ENCODE results near the gene SPATA3.

The SPATA3 gene

DNA sequence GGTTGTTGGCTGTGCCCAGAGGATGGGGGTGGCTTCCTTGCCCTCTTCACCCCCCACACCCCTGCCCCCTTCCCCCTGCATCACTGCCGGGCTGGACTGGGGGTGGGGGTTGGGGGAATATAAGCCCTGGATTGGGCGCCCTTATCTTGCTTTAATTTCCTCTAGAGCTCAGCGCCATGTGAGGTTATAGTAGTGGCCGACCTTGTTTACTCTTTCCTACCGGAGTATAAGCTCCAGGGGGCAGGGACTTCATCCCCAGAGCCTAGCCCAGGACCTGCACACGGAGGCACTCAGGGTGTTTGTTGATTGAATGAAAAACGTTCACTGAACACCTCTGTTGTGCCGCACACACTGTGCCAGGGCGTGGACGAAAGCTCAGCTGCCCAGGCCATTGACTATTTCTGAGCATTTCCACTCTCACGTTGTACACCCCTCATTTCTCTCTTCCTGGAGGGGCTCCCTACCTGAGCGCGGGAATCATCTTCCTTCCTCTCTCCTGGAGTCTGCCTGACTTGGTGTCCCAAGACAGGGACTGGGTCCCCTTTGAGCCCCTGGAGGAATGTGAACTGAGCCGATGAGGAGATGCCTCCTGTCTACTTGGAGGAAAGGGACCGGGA is 9.3 kb upstream of the SPATA3 start:
- Histone ChIP-seq H3K27me3 (ENCODE audit: control insufficient read depth in 3 of 3, insufficient read depth in 3 of 3, low read depth in 1 of 3, low read length in 3 of 3) (peaks cover 2 to 6% (median 2%) of the 10 kb centered on the region in 3 experiments), H3K9me3 (replicated peaks in 1 of 2; ENCODE audit: control insufficient read depth in 2 of 2, insufficient read depth in 1 of 2, low read depth in 1 of 2, low read length in 2 of 2) (no peaks in the 10 kb centered on the region), H3K4me3 (ENCODE audit: low read length in 2 of 2) (no peak overlapping the region), H4K91ac (ENCODE audit: low read depth, low read length, poor library complexity) (no peak overlapping the region), H2BK12ac (ENCODE audit: low read length) (peak overlapping the region; percentile 63), H3K4me2 (ENCODE audit: insufficient read depth, low read length, poor library complexity, severe bottlenecking) (peak overlapping the region; percentile 61), H3K79me1 (ENCODE audit: low read depth, low read length) (no peaks in the 10 kb centered on the region), H4K8ac (ENCODE audit: low read depth, low read length) (no peak overlapping the region), H3K36me3 (replicated peaks in 1 of 2; ENCODE audit: control insufficient read depth in 2 of 2, insufficient read depth in 2 of 2, low read length in 2 of 2) (no peaks in the 10 kb centered on the region), H3K27ac (replicated peaks; ENCODE audit: low read length) (no peak overlapping the region), H3K4me1 (ENCODE audit: control insufficient read depth in 2 of 2, insufficient read depth in 1 of 2, low read depth in 1 of 2, low read length in 2 of 2) (peaks cover 5% of the 10 kb centered on the region in 2 donors), H3K23ac (ENCODE audit: low read depth, low read length, poor library complexity) (no peak overlapping the region), H2AK5ac (ENCODE audit: low read depth, low read length) (peak overlapping the region; percentile 60), H2AFZ (ENCODE audit: low read length) (peak overlapping the region; percentile 88), H3K4ac (ENCODE audit: low read length) (no peak overlapping the region), H2BK15ac (ENCODE audit: low read length) (no peak overlapping the region), H3K9ac (ENCODE audit: low read depth, low read length, poor library complexity) (no peak overlapping the region), H2BK5ac (ENCODE audit: low read length) (no peak overlapping the region), H2BK120ac (ENCODE audit: low read depth, low read length) (peak overlapping the region; percentile 22), H3K14ac (ENCODE audit: low read length) (no peak overlapping the region), H3K18ac (ENCODE audit: low read length) (peak overlapping the region; percentile 35)
- WGBS, 2 donors (ENCODE audit: extremely low coverage in 2 of 2, insufficient read length in 2 of 2, insufficient replicate concordance in 1 of 2): no CpG with 5 or more reads among the region's 15 CpGs
- no peak for DNase-seq (ENCODE audit: low spot score)

GRCh38 chr2:230987137-230988020 is 8.5 kb upstream of the SPATA3 start:
- Histone ChIP-seq H3K27me3 (ENCODE audit: control insufficient read depth in 3 of 3, insufficient read depth in 3 of 3, low read depth in 1 of 3, low read length in 3 of 3) (peaks cover 2 to 6% (median 2%) of the 10 kb centered on the region in 3 experiments), H3K4me2 (ENCODE audit: insufficient read depth, low read length, poor library complexity, severe bottlenecking) (peak overlapping the region; percentile 61), H3K9ac (ENCODE audit: low read depth, low read length, poor library complexity) (no peak overlapping the region), H2BK120ac (ENCODE audit: low read depth, low read length) (no peak overlapping the region), H3K4me1 (ENCODE audit: control insufficient read depth in 2 of 2, insufficient read depth in 1 of 2, low read depth in 1 of 2, low read length in 2 of 2) (peaks cover 5% of the 10 kb centered on the region in 2 donors), H3K14ac (ENCODE audit: low read length) (no peak overlapping the region), H2AK5ac (ENCODE audit: low read depth, low read length) (peak overlapping the region; percentile 60), H4K91ac (ENCODE audit: low read depth, low read length, poor library complexity) (no peak overlapping the region), H3K9me3 (replicated peaks in 1 of 2; ENCODE audit: control insufficient read depth in 2 of 2, insufficient read depth in 1 of 2, low read depth in 1 of 2, low read length in 2 of 2) (no peaks in the 10 kb centered on the region), H3K4me3 (ENCODE audit: low read length in 2 of 2) (peak overlapping the region in 1 of 2 donors; percentile 8), H2BK5ac (ENCODE audit: low read length) (no peak overlapping the region), H3K4ac (ENCODE audit: low read length) (no peak overlapping the region), H3K23ac (ENCODE audit: low read depth, low read length, poor library complexity) (no peak overlapping the region), H3K79me1 (ENCODE audit: low read depth, low read length) (no peaks in the 10 kb centered on the region), H2BK15ac (ENCODE audit: low read length) (no peak overlapping the region), H4K8ac (ENCODE audit: low read depth, low read length) (no peak overlapping the region), H3K27ac (replicated peaks; ENCODE audit: low read length) (no peak overlapping the region), H2BK12ac (ENCODE audit: low read length) (no peak overlapping the region), H3K18ac (ENCODE audit: low read length) (no peak overlapping the region), H2AFZ (ENCODE audit: low read length) (peak overlapping the region; percentile 88), H3K36me3 (replicated peaks in 1 of 2; ENCODE audit: control insufficient read depth in 2 of 2, insufficient read depth in 2 of 2, low read length in 2 of 2) (no peaks in the 10 kb centered on the region)
- peak; percentile 73 for DNase-seq (ENCODE audit: low spot score)
- no CpG with 5 or more reads among the region's 34 CpGs for WGBS, 2 donors (ENCODE audit: extremely low coverage in 2 of 2, insufficient read length in 2 of 2, insufficient replicate concordance in 1 of 2)

DNA sequence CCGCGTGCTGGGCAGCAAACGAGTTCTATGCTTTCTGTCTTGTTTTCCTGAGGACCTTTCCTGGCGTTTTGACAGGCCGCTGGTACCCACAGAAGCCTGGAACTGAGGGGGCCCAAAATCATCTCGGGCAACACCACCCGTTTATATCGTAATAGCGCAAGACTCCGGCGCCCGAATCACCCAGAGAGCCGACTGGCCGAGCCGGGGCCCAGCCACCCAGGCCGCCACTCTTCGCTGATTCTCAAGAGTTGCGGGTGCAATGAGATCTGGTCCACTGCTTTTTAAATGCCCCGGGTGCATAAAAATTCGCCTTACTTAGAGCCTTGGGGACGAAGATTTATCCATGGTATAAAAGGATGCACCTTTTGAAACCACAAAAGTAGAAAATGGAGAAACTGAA is 6.2 kb upstream of the SPATA3 start:
- Histone ChIP-seq H3K9ac (ENCODE audit: low read depth, low read length, poor library complexity) (no peak overlapping the region), H3K36me3 (replicated peaks in 1 of 2; ENCODE audit: control insufficient read depth in 2 of 2, insufficient read depth in 2 of 2, low read length in 2 of 2) (no peaks in the 10 kb centered on the region), H3K4ac (ENCODE audit: low read length) (no peak overlapping the region), H2BK120ac (ENCODE audit: low read depth, low read length) (no peak overlapping the region), H4K91ac (ENCODE audit: low read depth, low read length, poor library complexity) (no peak overlapping the region), H3K4me2 (ENCODE audit: insufficient read depth, low read length, poor library complexity, severe bottlenecking) (no peak overlapping the region), H3K27ac (replicated peaks; ENCODE audit: low read length) (no peak overlapping the region), H2BK15ac (ENCODE audit: low read length) (no peak overlapping the region), H3K27me3 (ENCODE audit: control insufficient read depth in 3 of 3, insufficient read depth in 3 of 3, low read depth in 1 of 3, low read length in 3 of 3) (peaks cover 2 to 6% (median 2%) of the 10 kb centered on the region in 3 experiments), H3K4me1 (ENCODE audit: control insufficient read depth in 2 of 2, insufficient read depth in 1 of 2, low read depth in 1 of 2, low read length in 2 of 2) (peaks cover 5% of the 10 kb centered on the region in 2 donors), H2AFZ (ENCODE audit: low read length) (no peak overlapping the region), H3K4me3 (ENCODE audit: low read length in 2 of 2) (no peak overlapping the region), H3K23ac (ENCODE audit: low read depth, low read length, poor library complexity) (no peak overlapping the region), H4K8ac (ENCODE audit: low read depth, low read length) (no peak overlapping the region), H2AK5ac (ENCODE audit: low read depth, low read length) (no peak overlapping the region), H3K14ac (ENCODE audit: low read length) (no peak overlapping the region), H3K79me1 (ENCODE audit: low read depth, low read length) (no peaks in the 10 kb centered on the region), H3K9me3 (replicated peaks in 1 of 2; ENCODE audit: control insufficient read depth in 2 of 2, insufficient read depth in 1 of 2, low read depth in 1 of 2, low read length in 2 of 2) (no peaks in the 10 kb centered on the region), H2BK5ac (ENCODE audit: low read length) (no peak overlapping the region), H2BK12ac (ENCODE audit: low read length) (no peak overlapping the region), H3K18ac (ENCODE audit: low read length) (no peak overlapping the region)
- no CpG with 5 or more reads among the region's 21 CpGs for WGBS, 2 donors (ENCODE audit: extremely low coverage in 2 of 2, insufficient read length in 2 of 2, insufficient replicate concordance in 1 of 2)
- DNase-seq (ENCODE audit: low spot score): no peak
